A549 (cell line): ENCODE measurements around the gene SSH2. TPM values are rescaled to one million over a fixed set of nuclear protein-coding genes. Genes with fewer than 3 reads are reported as not detected.
A peak's percentile ranks its signal among the peaks of the same experiment; 100 is the strongest.
"Not testable (repeated sequence)": the region's sequence is repeated elsewhere in the genome, so short reads cannot be mapped to it uniquely, and the experiment has no call there.

Source experiments
- ATAC-seq, 2 experiments: fragments of 200-7000 bp in 1 of 2; fragments of >200 bp in 1 of 2; cut with Nextera tagmentation in 1 of 2; cut with Tn5 transposase in 1 of 2; 3 replicates each; pipeline versions ENCODE4 v1.8.0 to v1.9.1; 2018 to 2020; ENCODE audit warnings: mild to moderate bottlenecking in 1 of 2, moderate library complexity in 1 of 2
- CTCF ChIA-PET: fragments of 300-600 bp; sonication (Branson Sonifier 250); formaldehyde crosslinking; extraction: SDS; loops from one replicate; lab custom pipeline; 2021; ENCODE audit warnings: antibody characterized with exemption, inconsistent platforms; lab: Yijun Ruan, JAX
- POLR2A ChIA-PET: fragments of 350-600 bp; formaldehyde crosslinking; extraction: SDS; loops from one replicate; lab custom pipeline; 2021; ENCODE audit warnings: antibody characterized with exemption, inconsistent platforms; lab: Yijun Ruan, JAX
- DNase-seq, 2 experiments: peaks; one replicate each; pipeline versions ENCODE4 v3.0.0 to v3.0.0-alpha.2; 2011 to 2016; ENCODE audit warnings: low read depth in 1 of 2, low spot score in 1 of 2
- FAIRE-seq: peaks from 2 replicates; lab custom pipeline; 2011; peaks lifted over from hg19 to GRCh38; lab: Jason Lieb, UNC
- H3K27ac ChIP-seq, 2 experiments: fragments of >200 bp; sonication (Bioruptor Twin); formaldehyde crosslinking; 3 replicates each; pipeline ENCODE4 v1.5.1; 2016 to 2017
- H3K4me1 ChIP-seq: fragments of >200 bp; sonication (Bioruptor Twin); formaldehyde crosslinking; 3 replicates; pipeline ENCODE4 v1.6.1; 2016
- H3K4me2 ChIP-seq: fragments of >200 bp; sonication (Bioruptor Twin); formaldehyde crosslinking; 3 replicates; pipeline ENCODE4 v1.6.1; 2016
- H3K4me3 ChIP-seq: fragments of >200 bp; sonication (Bioruptor Twin); formaldehyde crosslinking; 3 replicates; pipeline ENCODE4 v1.5.1; 2016
- H3K9me3 ChIP-seq: fragments of >200 bp; sonication (Bioruptor Twin); formaldehyde crosslinking; 3 replicates; pipeline ENCODE4 v1.6.1; 2016
- CBX2 ChIP-seq: fragments of 200-600 bp; sonication (generic); IDR thresholded peaks from 2 replicates; pipeline ENCODE4 v1.6.1; 2016; ENCODE audit warnings: low read depth, mild to moderate bottlenecking, borderline replicate concordance
- CEBPB ChIP-seq, 2 experiments: fragments of >200 bp in 1 of 2; sonication (Bioruptor Twin) in 1 of 2; formaldehyde crosslinking in 1 of 2; IDR thresholded peaks; 2 replicates each; pipeline ENCODE4 v1.6.1; 2012 to 2016
- EHMT2 ChIP-seq: fragments of 200-600 bp; sonication (generic); IDR thresholded peaks from 2 replicates; pipeline ENCODE4 v1.6.1; 2016; ENCODE audit warnings: antibody characterized with exemption, low read depth, mild to moderate bottlenecking, moderate library complexity
- FOXS1 ChIP-seq: fragments of 250-450 bp; sonication (Bioruptor Pico); IDR thresholded peaks from 2 replicates; pipeline ENCODE4 v1.5.0; 2020; ENCODE audit warnings: mild to moderate bottlenecking, moderate library complexity
- HES2 ChIP-seq: fragments of >200 bp; sonication (Bioruptor Twin); formaldehyde crosslinking; IDR thresholded peaks from 2 replicates; pipeline ENCODE4 v1.6.1; 2016
- KDM5A ChIP-seq: fragments of 200-600 bp; sonication (generic); IDR thresholded peaks from 2 replicates; pipeline ENCODE4 v1.6.1; 2016; ENCODE audit warnings: antibody characterized with exemption, mild to moderate bottlenecking
- NPAS2 ChIP-seq: fragments of 250-450 bp; sonication (Bioruptor Pico); IDR thresholded peaks from 2 replicates; pipeline ENCODE4 v1.8.0; 2022; ENCODE audit warnings: mild to moderate bottlenecking, moderate library complexity, borderline replicate concordance
- PHF8 ChIP-seq: fragments of 200-600 bp; sonication (generic); IDR thresholded peaks from 2 replicates; pipeline ENCODE4 v1.6.1; 2016; ENCODE audit warnings: low read depth, mild to moderate bottlenecking, antibody characterized with exemption, moderate library complexity, borderline replicate concordance
- POLR2A ChIP-seq: IDR thresholded peaks from 2 replicates; pipeline ENCODE4 v1.6.1; 2012; ENCODE audit warnings: mild to moderate bottlenecking, low read length
- POLR2AphosphoS2 ChIP-seq: conservative IDR thresholded peaks from 2 replicates; pipeline ENCODE4 v1.6.1; 2012; ENCODE audit warnings: low read length, improper control_type of control experiment, inconsistent platforms
- RCOR1 ChIP-seq: fragments of 150-350 bp; IDR thresholded peaks from 2 replicates; pipeline ENCODE4 v1.6.1; 2014; ENCODE audit warnings: antibody characterized with exemption, low read length, low read depth
- SREBF2 ChIP-seq: fragments of 450-650 bp; IDR thresholded peaks from 2 replicates; pipeline ENCODE4 v1.6.1; 2014; ENCODE audit warnings: mild to moderate bottlenecking, moderate library complexity
- TFCP2L1 ChIP-seq: fragments of 250-450 bp; sonication (Bioruptor Pico); IDR thresholded peaks from 2 replicates; pipeline ENCODE4 v1.5.0; 2021; ENCODE audit warnings: mild to moderate bottlenecking
- ZFP36 ChIP-seq: fragments of 450-650 bp; IDR thresholded peaks from 2 replicates; pipeline ENCODE4 v1.6.1; 2014; ENCODE audit warnings: borderline replicate concordance; ENCODE audit not compliant: partially characterized antibody
- ZNF302 ChIP-seq: fragments of 250-450 bp; sonication (Bioruptor Pico); IDR thresholded peaks from 2 replicates; pipeline ENCODE4 v1.9.0; 2021; ENCODE audit warnings: inconsistent platforms, mild to moderate bottlenecking, moderate library complexity
- WGBS: methylation state at CpG from one replicate; pipeline ENCODE4 v1.1.6; 2017; ENCODE audit errors: missing lambda C conversion rate; 5-methylcytosine and 5-hydroxymethylcytosine counted together
- polyA plus RNA-seq, 4 experiments: library from polyadenylated mRNA; depleted of rRNA in 3 of 4; stranded (reverse); fragments of >200 nt; fragmentation: RNase III in 1 of 4; extraction: RNeasy Plus Mini Kit Qiagen cat#74134 plus additional on column Dnase treatment in 1 of 4; gene quantifications; 2 replicates in 3 of 4; 3 replicates in 1 of 4; pipeline ENCODE4 v1.2.3, GENCODE V29; 2011 to 2017
- TF ChIP-seq, protein P1 (sequence below): IDR thresholded peaks from 2 replicates; pipeline ENCODE4 v1.6.1; 2012
- TF ChIP-seq, protein P2 (sequence below): fragments of >200 bp; sonication (Bioruptor Twin); formaldehyde crosslinking; IDR thresholded peaks from 3 replicates; pipeline ENCODE4 v1.6.1; 2016
- TF ChIP-seq, protein P3 (sequence below): fragments of >200 bp; sonication (Bioruptor Twin); formaldehyde crosslinking; IDR thresholded peaks from 3 replicates; pipeline ENCODE4 v1.5.1; 2016
- TF ChIP-seq, protein P4 (sequence below): fragments of 150-350 bp; IDR thresholded peaks from 2 replicates; pipeline ENCODE4 v1.6.1; 2014; ENCODE audit warnings: low read depth, mild to moderate bottlenecking, low read length

SSH2 gene
- polyA plus RNA-seq, 2 of the 4 experiments (the other 2 are of a cell fraction), result 20.7 to 24.5 TPM

DNA sequence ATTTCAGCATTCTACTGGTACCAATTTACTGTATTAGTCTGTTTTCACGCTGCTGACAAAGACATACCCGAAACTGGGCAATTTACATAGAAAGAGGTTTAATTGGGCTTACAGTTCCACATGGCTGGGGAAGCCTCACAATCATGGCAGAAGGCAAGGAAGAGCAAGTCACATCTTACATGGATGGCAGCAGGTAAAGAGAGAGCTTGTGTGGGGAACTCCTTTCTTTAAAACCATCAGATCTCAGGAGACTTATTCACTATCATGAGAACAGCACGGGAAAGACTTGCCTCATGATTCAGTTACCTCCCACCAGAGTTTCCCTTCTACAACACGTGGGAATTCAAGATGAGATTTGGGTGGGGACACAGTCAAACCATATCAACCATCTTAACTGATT, 72.9 kb downstream of the SSH2 start:
- H3K4me3 ChIP-seq, POLR2A ChIA-PET, DNase-seq, FAIRE-seq, H3K9me3 ChIP-seq, H3K27ac ChIP-seq, H3K4me2 ChIP-seq, ATAC-seq: not testable (repeated sequence)
- WGBS, result 88% methylated on average over 4 of the region's 4 CpGs
- CTCF ChIA-PET, result interaction anchor here (1.5 kb wide), 1 partner anchor 28 kb away, joined by 4 read pairs; no protein-coding TSS in a partner anchor
- H3K4me1 ChIP-seq, result peaks cover 13% of the 10 kb centered on the region
- TF ChIP-seq EHMT2, result 0 out of 2 replicates have a peak, but pooled peaks have one; percentile 3

DNA sequence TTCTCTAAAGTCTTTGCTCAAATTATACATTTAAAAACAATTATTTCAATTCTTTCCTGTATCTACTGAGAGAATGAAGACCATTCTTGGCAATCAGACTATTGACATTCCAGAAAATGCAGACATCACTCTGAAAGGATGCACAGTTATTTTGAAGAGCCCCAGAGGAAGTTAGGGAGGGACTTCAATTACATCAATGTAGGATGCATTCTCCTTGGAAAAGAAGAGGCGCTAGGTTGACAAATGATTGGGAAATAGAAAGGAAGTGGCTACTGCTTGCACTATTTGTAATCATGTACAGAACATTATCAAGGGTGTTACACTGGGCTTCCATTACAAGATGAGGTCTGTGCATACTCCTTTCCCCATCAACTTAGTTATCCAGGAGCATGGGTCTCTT, 74.3 kb downstream of the SSH2 start:
- no peak for FAIRE-seq
- Histone ChIP-seq H3K4me2 (0 out of 3 replicates have a peak overlapping the region, but pooled peaks have one; percentile 5), H3K27ac (no peak overlapping the region), H3K9me3 (no peaks in the 10 kb centered on the region), H3K4me3 (no peak overlapping the region), H3K4me1 (peaks cover 15% of the 10 kb centered on the region)
- WGBS, result 64% methylated on average over 1 of the region's 1 CpG
- CTCF ChIA-PET, result interaction anchor here (0.6 to 3.1 kb wide), 5 partner anchors 26 to 862 kb away, joined by 3 to 15 read pairs (median 3); no protein-coding TSS in a partner anchor
- TF ChIP-seq KDM5A, result no peak
- TF ChIP-seq HES2, result no peak
- TF ChIP-seq SREBF2, result no peak
- no peak for TF ChIP-seq EHMT2
- TF ChIP-seq ZNF302 (CRISPR knock-in tag), result no peak
- no peak for TF ChIP-seq POLR2AphosphoS2
- no peak for TF ChIP-seq ZFP36
- TF ChIP-seq FOXS1 (CRISPR knock-in tag), result no peak
- no peak for TF ChIP-seq POLR2A
- TF ChIP-seq PHF8, result no peak
- TF ChIP-seq TFCP2L1 (CRISPR knock-in tag), result no peak
- TF ChIP-seq RCOR1, result no peak
- TF ChIP-seq, protein P1, sequence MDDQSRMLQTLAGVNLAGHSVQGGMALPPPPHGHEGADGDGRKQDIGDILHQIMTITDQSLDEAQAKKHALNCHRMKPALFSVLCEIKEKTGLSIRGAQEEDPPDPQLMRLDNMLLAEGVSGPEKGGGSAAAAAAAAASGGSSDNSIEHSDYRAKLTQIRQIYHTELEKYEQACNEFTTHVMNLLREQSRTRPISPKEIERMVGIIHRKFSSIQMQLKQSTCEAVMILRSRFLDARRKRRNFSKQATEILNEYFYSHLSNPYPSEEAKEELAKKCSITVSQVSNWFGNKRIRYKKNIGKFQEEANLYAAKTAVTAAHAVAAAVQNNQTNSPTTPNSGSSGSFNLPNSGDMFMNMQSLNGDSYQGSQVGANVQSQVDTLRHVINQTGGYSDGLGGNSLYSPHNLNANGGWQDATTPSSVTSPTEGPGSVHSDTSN, result no peak
- TF ChIP-seq, protein P2, sequence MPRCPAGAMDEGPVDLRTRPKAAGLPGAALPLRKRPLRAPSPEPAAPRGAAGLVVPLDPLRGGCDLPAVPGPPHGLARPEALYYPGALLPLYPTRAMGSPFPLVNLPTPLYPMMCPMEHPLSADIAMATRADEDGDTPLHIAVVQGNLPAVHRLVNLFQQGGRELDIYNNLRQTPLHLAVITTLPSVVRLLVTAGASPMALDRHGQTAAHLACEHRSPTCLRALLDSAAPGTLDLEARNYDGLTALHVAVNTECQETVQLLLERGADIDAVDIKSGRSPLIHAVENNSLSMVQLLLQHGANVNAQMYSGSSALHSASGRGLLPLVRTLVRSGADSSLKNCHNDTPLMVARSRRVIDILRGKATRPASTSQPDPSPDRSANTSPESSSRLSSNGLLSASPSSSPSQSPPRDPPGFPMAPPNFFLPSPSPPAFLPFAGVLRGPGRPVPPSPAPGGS, result no peak
- no peak for TF ChIP-seq NPAS2 (CRISPR knock-in tag)
- TF ChIP-seq, protein P3, sequence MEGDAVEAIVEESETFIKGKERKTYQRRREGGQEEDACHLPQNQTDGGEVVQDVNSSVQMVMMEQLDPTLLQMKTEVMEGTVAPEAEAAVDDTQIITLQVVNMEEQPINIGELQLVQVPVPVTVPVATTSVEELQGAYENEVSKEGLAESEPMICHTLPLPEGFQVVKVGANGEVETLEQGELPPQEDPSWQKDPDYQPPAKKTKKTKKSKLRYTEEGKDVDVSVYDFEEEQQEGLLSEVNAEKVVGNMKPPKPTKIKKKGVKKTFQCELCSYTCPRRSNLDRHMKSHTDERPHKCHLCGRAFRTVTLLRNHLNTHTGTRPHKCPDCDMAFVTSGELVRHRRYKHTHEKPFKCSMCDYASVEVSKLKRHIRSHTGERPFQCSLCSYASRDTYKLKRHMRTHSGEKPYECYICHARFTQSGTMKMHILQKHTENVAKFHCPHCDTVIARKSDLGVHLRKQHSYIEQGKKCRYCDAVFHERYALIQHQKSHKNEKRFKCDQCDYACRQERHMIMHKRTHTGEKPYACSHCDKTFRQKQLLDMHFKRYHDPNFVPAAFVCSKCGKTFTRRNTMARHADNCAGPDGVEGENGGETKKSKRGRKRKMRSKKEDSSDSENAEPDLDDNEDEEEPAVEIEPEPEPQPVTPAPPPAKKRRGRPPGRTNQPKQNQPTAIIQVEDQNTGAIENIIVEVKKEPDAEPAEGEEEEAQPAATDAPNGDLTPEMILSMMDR, result no peak
- no peak for TF ChIP-seq CEBPB (IDR thresholded peaks at IDR 0.05)
- TF ChIP-seq, protein P4, sequence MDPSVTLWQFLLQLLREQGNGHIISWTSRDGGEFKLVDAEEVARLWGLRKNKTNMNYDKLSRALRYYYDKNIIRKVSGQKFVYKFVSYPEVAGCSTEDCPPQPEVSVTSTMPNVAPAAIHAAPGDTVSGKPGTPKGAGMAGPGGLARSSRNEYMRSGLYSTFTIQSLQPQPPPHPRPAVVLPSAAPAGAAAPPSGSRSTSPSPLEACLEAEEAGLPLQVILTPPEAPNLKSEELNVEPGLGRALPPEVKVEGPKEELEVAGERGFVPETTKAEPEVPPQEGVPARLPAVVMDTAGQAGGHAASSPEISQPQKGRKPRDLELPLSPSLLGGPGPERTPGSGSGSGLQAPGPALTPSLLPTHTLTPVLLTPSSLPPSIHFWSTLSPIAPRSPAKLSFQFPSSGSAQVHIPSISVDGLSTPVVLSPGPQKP, result no peak
- no peak for TF ChIP-seq CBX2
- DNase-seq, result no peak
- POLR2A ChIA-PET, result no interaction called here
- ATAC-seq, result no peak
